Neural progenitor cell (in vitro differentiated cells): ENCODE measurements around the gene ESRRG.

Experiments
- EZH2phosphoT487 ChIP-seq: fragments of 200-600 bp; sonication (generic); IDR thresholded peaks from 2 replicates; pipeline ENCODE4 v1.6.1; 2017; ENCODE audit warnings: antibody characterized with exemption
- TF ChIP-seq, protein P1 (sequence below): fragments of 200-600 bp; sonication (generic); IDR thresholded peaks from 2 replicates; pipeline ENCODE4 v1.5.1; 2017; ENCODE audit warnings: antibody characterized with exemption, mild to moderate bottlenecking

DNA sequence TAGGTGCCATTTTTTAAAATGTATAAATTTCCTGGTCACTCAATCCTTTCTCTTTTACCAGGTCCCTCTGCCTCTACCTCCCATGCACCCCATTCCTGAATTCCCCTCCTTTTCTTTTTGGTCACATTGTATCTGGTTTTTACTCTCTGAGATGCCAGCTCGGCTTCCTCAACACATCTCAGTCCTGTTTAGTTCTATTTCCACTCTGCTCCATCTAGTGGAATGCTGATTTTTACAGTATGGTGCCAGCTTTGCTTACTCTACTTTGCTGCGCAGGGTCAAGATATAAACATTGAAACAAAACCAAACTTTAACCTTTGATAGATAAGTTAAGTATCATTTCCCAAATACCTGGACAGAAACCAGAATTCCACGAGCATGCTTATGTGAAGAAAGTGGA is 96.0 kb downstream of the ESRRG start:
- TF ChIP-seq, protein P1, sequence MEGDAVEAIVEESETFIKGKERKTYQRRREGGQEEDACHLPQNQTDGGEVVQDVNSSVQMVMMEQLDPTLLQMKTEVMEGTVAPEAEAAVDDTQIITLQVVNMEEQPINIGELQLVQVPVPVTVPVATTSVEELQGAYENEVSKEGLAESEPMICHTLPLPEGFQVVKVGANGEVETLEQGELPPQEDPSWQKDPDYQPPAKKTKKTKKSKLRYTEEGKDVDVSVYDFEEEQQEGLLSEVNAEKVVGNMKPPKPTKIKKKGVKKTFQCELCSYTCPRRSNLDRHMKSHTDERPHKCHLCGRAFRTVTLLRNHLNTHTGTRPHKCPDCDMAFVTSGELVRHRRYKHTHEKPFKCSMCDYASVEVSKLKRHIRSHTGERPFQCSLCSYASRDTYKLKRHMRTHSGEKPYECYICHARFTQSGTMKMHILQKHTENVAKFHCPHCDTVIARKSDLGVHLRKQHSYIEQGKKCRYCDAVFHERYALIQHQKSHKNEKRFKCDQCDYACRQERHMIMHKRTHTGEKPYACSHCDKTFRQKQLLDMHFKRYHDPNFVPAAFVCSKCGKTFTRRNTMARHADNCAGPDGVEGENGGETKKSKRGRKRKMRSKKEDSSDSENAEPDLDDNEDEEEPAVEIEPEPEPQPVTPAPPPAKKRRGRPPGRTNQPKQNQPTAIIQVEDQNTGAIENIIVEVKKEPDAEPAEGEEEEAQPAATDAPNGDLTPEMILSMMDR, result no peak
- no peak for TF ChIP-seq EZH2phosphoT487
